GM19452 (cell line): ENCODE measurements around the gene EXOSC7.
A peak's percentile ranks its signal among the peaks of the same experiment; 100 is the strongest.
"Not testable (repeated sequence)": the region's sequence is repeated elsewhere in the genome, so short reads cannot be mapped to it uniquely, and the experiment has no call there.

Experiments used
- ATAC-seq: cut with Tn5 transposase; IDR thresholded peaks from one replicate; pipeline ENCODE4 v1.9.1; 2021; ENCODE audit not compliant: unreplicated experiment

Gene EXOSC7

GRCh38 chr3:44961888-44962287, 14.2 kb upstream of the EXOSC7 start:
- no peak for ATAC-seq

GRCh38 chr3:44962621-44963393, 13.2 kb upstream of the EXOSC7 start:
- no peak for ATAC-seq

- ATAC-seq: no peak
Measured at GRCh38 chr3:44963571-44964325, 12.3 kb upstream of the EXOSC7 start.

GRCh38 chr3:44965165-44965564, 10.9 kb upstream of the EXOSC7 start:
- no peak for ATAC-seq

GRCh38 chr3:44966795-44967278, 9.2 kb upstream of the EXOSC7 start:
- ATAC-seq: peak; percentile 48

GRCh38 chr3:44968447-44968858, 7.6 kb upstream of the EXOSC7 start:
- no peak for ATAC-seq

GRCh38 chr3:44969154-44969827, 6.8 kb upstream of the EXOSC7 start:
- ATAC-seq: no peak

GRCh38 chr3:44969828-44970179, 6.2 kb upstream of the EXOSC7 start:
- ATAC-seq: no peak

GRCh38 chr3:44970926-44971490, 5.0 kb upstream of the EXOSC7 start:
- ATAC-seq: no peak

GRCh38 chr3:44974416-44974815, 1.6 kb upstream of the EXOSC7 start:
- ATAC-seq: no peak

- no peak for ATAC-seq
Measured at GRCh38 chr3:44981220-44981619, 5.2 kb downstream of the EXOSC7 start.

- no peak for ATAC-seq
Measured at GRCh38 chr3:44981751-44982150, 5.7 kb downstream of the EXOSC7 start.

GRCh38 chr3:44982817-44983216, 6.8 kb downstream of the EXOSC7 start:
- ATAC-seq: no peak

GRCh38 chr3:44983484-44983941, 7.5 kb downstream of the EXOSC7 start:
- ATAC-seq: no peak

GRCh38 chr3:44984335-44984734, 8.3 kb downstream of the EXOSC7 start:
- no peak for ATAC-seq

- ATAC-seq: not testable (repeated sequence)
Measured at GRCh38 chr3:44986330-44986729, 10.3 kb downstream of the EXOSC7 start.

GRCh38 chr3:44987332-44987731, 11.3 kb downstream of the EXOSC7 start:
- no peak for ATAC-seq

GRCh38 chr3:44988073-44988472, 12.0 kb downstream of the EXOSC7 start:
- ATAC-seq: no peak

GRCh38 chr3:44989141-44989540, 13.1 kb downstream of the EXOSC7 start:
- no peak for ATAC-seq

GRCh38 chr3:44989636-44990373, 13.8 kb downstream of the EXOSC7 start:
- no peak for ATAC-seq

GRCh38 chr3:44991326-44991725, 15.3 kb downstream of the EXOSC7 start:
- ATAC-seq: no peak
